Hematopoietic multipotent progenitor cell (in vitro differentiated cells): ENCODE results near the gene GLI3. TPM values are rescaled to one million over a fixed set of nuclear protein-coding genes. Genes with fewer than 3 reads are reported as not detected.

Experiments used
- DNase-seq, 3 donors: peaks; one replicate each; pipeline ENCODE4 v3.0.0-alpha.2; 2011 to 2015; ENCODE audit warnings: low read depth in 2 of 3, low spot score in 2 of 3
- total RNA-seq: library from RNA; depleted of rRNA; stranded (reverse); fragments of >200 nt; gene quantifications from one replicate; pipeline ENCODE4 v1.2.3, GENCODE V29; 2012

Gene GLI3
- total RNA-seq, 1 donor, result 0.27 TPM

GRCh38 chr7:42236266-42236975 lies 588 bp downstream of the GLI3 start:
- no peak for DNase-seq

GRCh38 chr7:42235741-42236161 lies 1.3 kb downstream of the GLI3 start:
- no peak for DNase-seq

- DNase-seq, result no peak
These were observed 2.3 kb downstream of the GLI3 start for GRCh38 chr7:42234736-42235135.

GRCh38 chr7:42233695-42234331 lies 3.2 kb downstream of the GLI3 start:
- no peak for DNase-seq

- DNase-seq, result no peak
These were observed 3.8 kb downstream of the GLI3 start for GRCh38 chr7:42233171-42233570.

GRCh38 chr7:42232275-42232674 lies 4.7 kb downstream of the GLI3 start:
- no peak for DNase-seq

GRCh38 chr7:42231043-42231787 lies 5.8 kb downstream of the GLI3 start:
- DNase-seq, result no peak

GRCh38 chr7:42227936-42228591 lies 8.9 kb downstream of the GLI3 start:
- DNase-seq, result peak in 1 of 3 donors; percentile 48

GRCh38 chr7:42227541-42227935 lies 9.5 kb downstream of the GLI3 start:
- peak in 2 of 3 donors; percentile 43 to 62 for DNase-seq

GRCh38 chr7:42227021-42227420 lies 10.0 kb downstream of the GLI3 start:
- no peak for DNase-seq

- peak in 1 of 3 donors; percentile 64 for DNase-seq
These were observed 10.6 kb downstream of the GLI3 start for GRCh38 chr7:42226354-42226941.

GRCh38 chr7:42224391-42225003 lies 12.5 kb downstream of the GLI3 start:
- no peak for DNase-seq

- no peak for DNase-seq
These were observed 14.1 kb downstream of the GLI3 start for GRCh38 chr7:42222891-42223290.

GRCh38 chr7:42222125-42222524 lies 14.9 kb downstream of the GLI3 start:
- DNase-seq, result no peak

- no peak for DNase-seq
These were observed 15.7 kb downstream of the GLI3 start for GRCh38 chr7:42221304-42221703.

- no peak for DNase-seq
These were observed 17.6 kb downstream of the GLI3 start for GRCh38 chr7:42219447-42219846.

GRCh38 chr7:42218248-42218647 lies 18.8 kb downstream of the GLI3 start:
- DNase-seq, result no peak

GRCh38 chr7:42217548-42217947 lies 19.5 kb downstream of the GLI3 start:
- DNase-seq, result no peak

- no peak for DNase-seq
These were observed 20.0 kb downstream of the GLI3 start for GRCh38 chr7:42217053-42217452.

GRCh38 chr7:42214060-42214679 lies 22.8 kb downstream of the GLI3 start:
- no peak for DNase-seq
